Activated effector memory CD4-positive, alpha-beta T cell treated with anti-CD3 and anti-CD28 coated beads, Interleukin-2, amount 50 U/mL, for 16 hours (primary cell): ENCODE measurements around the gene PAX5.

Source experiments
- DNase-seq: peaks from one replicate; pipeline ENCODE4 v3.0.0-alpha.2; 2020

The PAX5 gene

DNA sequence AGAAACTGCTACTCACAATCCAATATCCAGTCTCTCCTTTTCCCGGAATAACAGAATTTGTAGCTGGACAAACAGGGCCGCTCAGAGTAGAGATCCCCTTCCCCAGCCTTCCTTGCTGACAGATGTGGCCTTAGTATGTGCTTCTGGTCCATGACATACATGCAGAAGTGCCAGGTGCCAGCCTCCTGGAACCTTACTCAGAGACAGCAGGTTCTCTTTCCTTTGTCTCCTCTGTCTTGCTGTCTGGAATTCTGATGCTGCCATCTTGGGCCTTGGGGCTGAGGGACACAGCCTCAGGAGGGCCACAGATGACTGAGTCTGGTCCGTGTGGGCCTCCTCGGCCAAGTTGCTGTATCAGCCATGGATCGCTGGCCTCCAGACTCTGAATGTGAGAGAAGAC, 210.1 kb downstream of the PAX5 start:
- peak; percentile 30 for DNase-seq

DNA sequence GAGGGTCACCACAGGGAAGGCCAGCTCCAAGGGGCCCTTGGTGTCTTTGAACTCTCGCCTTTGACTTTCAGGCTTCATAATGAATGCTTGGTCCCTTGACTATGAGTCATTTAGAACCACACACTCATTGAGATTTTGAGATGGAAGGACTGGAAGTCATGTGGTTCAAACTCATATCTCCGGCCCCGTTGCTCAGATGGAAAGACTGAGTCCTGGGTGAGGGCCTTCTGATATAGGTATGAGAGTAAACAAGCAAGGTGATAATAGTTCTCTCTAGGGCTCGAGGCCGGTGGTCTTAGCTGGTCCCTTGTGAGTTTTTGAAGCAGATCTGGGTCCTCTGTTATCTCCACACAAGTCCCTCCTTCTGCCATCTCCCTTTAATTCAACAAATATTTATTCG, 210.6 kb downstream of the PAX5 start:
- DNase-seq = peak; percentile 17

GRCh38 chr9:36822201-36822600, 211.9 kb downstream of the PAX5 start:
- DNase-seq = no peak

- DNase-seq = no peak
Measured at GRCh38 chr9:36820392-36820861, 213.6 kb downstream of the PAX5 start.

- DNase-seq = no peak
Measured at GRCh38 chr9:36818965-36819870, 214.8 kb downstream of the PAX5 start.

- peak; percentile 45 for DNase-seq
Measured at GRCh38 chr9:36818242-36818938, 215.7 kb downstream of the PAX5 start.

GRCh38 chr9:36817160-36817834, 216.8 kb downstream of the PAX5 start:
- no peak for DNase-seq

DNA sequence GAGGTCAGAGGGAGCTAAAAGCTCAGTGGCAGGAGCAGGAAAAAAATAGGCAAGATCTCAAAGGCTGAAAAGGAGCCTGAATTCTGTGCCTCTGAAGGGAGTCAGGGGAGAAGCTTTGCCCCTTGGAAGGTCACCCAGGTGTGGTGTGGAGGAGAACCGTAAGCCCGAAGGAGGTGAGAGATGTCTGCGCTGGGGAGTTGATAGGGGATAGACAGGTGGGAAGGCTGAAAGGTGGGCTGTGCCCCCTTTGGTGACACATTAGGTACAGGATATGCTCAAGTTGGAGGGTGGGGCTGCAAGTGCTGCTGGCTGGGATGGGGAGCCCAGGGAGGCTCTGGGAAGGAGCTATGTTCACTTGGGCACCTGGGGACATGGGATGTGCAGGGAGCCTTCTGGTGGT, 217.7 kb downstream of the PAX5 start:
- DNase-seq = no peak

DNA sequence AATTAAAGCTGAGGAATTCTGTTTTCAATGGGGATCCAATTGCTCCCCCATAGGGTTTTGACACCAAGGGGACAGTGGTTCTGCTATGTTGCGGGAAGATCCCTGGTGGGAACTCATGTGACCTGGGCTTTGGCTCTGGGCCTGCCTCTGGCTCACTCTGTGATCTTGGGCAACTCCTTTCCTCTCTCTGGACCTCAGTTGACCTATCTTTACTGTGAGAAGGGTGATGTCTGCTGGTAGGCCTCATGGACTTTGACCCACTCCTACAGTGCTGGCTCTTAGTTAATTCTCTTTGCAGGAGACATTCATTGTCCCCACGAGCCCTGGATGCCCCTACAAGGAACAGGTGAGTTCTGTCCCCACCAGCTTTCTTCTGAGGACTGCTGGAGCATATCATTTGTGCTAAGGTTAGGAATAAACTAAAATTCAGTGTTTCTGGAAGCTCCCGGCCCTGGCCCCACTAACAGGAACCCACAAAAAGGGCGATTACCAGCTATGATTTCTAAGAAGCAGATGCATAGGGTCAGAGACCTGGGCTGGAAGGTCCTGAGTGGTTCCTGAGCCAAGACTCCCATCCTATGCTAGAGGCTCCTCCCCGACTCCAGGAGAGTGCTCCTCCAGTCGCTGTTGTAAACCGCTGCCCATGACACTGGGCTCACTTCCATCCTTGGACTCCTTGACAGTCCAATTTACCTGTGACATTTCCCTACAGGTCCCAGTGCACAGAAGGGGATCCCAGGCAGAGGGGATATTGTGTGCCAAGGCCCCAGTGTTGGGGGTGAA, 218.3 kb downstream of the PAX5 start:
- peak; percentile 8 for DNase-seq

DNA sequence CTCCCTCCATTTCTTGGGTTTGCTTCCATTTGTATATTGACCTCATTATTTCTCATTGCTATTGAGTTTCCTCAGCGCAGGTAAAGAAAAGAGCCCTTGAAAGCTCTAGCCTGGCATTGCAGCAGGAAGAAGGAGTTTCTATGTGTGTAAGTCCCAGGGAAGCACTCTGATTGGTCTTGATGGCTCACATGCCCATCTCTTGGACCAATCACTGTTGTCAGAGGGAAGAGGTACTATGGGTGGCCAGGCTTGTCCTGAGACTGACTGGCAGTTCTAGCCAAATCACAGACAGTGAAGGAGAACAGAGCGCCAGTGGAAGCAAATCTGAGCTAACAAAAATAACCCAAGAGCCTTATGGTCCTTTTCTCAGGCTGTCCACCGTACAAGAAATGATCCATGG, 219.0 kb downstream of the PAX5 start:
- DNase-seq = peak; percentile 38

DNA sequence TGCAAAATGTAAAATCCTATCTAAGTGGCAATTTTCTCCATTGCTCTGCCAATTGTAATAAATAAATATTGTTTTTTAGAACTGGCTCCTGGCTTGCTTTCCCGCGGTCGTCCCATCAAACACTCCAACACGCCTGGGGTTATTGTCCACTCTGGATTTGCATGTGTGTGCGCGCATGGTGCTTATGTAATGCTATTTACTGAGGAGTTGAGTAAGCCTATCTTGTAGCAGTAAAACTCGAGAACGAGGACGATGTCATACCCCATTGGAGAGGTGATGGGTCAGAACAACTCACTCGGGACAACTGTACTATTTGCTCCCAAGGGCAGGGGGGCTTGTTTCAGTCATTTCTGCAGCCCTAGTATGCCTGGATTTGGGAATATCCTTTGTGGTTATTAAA, 220.9 kb downstream of the PAX5 start:
- DNase-seq = peak; percentile 5

DNA sequence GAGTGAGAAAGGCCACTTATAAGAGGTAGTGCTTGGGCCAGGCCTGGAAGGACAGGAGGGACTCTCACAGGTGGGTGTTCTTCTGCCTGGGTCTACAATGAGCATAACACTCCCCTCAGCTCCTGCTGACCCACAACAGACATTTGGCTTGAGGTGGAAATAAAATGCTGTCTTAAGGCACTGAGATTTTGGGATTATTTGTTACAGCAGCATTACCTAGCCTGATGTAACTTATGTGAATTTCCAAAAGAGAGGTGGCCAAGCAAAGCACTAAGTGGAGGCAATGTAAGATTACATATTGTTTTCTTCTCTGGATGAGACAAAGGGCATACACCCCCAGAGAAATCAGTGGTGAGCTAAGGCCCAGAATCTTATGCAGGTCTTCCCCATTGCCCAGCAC, 221.5 kb downstream of the PAX5 start:
- DNase-seq = no peak

- DNase-seq = peak; percentile 37
Measured at GRCh38 chr9:36808251-36808650, 225.8 kb downstream of the PAX5 start.

- peak; percentile 22 for DNase-seq
Measured at GRCh38 chr9:36803961-36804360, 230.1 kb downstream of the PAX5 start.

DNA sequence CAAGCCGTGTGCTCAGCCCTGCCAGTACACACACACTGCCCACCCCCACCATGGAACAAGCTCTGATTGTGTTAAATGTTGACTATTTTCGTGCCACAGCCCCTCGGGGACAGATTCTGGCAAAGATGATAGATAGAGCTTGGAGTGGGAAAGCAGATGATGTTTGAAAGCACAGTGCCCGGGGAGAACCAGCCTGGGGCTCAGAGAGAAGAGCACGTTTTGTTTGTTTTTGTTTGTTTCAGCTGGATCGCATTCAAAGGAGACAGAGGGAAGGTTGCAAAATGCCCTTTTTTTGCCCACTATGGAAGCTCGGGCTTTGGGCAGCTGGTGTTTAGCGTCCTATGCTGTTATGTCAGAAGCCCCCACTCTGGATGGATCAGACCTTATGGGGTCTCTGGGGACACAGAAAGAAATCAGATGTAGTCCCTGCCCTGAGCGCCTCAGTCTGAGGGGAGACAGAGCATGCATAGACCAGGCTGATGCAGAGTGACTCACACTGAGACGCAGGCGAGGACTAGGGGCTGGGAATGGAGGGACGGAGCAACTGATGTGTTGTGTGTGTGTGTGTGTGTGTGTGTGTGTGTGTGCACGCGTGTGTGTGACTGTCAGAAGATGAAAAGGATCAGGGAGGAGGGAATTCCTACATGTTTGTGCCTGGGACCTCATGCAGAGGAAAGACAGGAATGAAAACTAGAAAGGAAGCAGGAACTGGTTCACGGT, 231.7 kb downstream of the PAX5 start:
- DNase-seq = peak; percentile 10

GRCh38 chr9:36800455-36800854, 233.6 kb downstream of the PAX5 start:
- peak; percentile 19 for DNase-seq

- peak; percentile 17 for DNase-seq
Measured at GRCh38 chr9:36798350-36799065, 235.6 kb downstream of the PAX5 start.

GRCh38 chr9:36797471-36798220, 236.4 kb downstream of the PAX5 start:
- DNase-seq = peak; percentile 41

GRCh38 chr9:36796671-36797419, 237.2 kb downstream of the PAX5 start:
- peak; percentile 52 for DNase-seq

DNA sequence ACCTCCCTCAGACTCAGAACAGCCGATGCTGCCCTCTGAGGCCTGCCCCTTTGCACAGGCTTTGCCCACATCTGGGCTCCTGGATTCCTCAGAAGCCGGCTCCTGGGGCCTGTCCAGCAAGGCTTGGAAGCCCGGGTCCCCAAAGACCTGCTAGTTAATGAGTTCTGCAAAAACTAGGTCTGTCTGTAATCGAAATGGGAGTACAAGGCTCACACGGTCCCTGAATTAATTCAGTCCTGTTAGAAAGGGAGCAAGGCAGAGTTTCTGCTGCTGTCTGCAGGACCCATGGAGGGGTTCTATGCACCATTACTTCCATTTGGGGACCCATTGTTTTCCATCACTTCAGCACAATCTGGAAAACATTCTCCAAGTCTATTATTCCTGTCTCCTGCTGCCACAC, 239.6 kb downstream of the PAX5 start:
- peak; percentile 21 for DNase-seq
